Stimulated activated CD8-positive, alpha-beta memory T cell treated with anti-CD3 and anti-CD28 coated beads, Interleukin-4, amount 100 ng/mL, for 24 hours (primary cell): ENCODE measurements around the gene CCNY.
"Not testable (repeated sequence)": the region's sequence is repeated elsewhere in the genome, so short reads cannot be mapped to it uniquely, and the experiment has no call there.

Experiments used
- DNase-seq: peaks from one replicate; pipeline ENCODE4 v3.0.0-alpha.2; 2020; ENCODE audit warnings: low read depth

Gene CCNY

DNA sequence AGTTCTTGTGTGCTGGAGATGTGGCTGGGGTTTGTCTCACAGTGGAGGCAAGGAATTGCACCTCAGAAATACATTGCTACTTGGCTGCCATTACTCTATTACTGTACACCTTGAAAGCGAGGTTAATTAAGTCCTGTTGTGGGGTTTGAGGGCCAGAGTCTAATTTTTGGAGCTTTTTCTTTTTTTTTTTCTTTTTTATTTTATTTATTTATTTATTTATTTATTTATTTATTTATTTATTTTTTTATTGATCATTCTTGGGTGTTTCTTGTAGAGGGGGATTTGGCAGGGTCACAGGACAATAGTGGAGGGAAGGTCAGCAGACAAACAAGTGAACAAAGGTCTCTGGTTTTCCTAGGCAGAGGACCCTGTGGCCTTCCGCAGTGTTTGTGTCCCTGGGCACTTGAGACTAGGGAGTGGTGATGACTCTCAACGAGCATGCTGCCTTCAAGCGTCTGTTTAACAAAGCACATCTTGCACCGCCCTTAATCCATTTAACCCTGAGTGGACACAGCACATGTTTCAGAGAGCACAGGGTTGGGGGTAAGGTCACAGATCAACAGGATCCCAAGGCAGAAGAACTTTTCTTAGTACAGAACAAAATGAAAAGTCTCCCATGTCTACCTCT is 69.8 kb downstream of the CCNY start:
- DNase-seq = not testable (repeated sequence)

DNA sequence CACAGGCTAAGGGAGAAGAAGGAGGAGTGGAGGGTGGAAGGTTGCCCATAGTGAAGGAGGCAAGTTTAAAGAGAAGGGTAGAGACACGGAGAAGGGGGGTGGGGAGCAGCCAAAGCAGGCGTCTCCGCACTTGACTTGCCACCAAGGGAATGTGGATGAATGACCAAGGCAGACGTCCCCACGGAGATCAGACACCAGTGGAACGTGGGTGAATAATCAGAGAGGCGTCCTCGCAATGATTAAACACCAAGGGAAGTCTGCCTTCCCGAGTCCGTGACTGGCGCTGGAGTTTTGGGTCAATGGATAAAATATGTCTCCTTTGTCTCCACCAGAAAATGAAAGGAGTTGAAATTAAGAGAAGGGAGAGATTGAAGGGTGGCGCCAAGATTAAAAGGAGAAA is 71.4 kb downstream of the CCNY start:
- DNase-seq = not testable (repeated sequence)

DNA sequence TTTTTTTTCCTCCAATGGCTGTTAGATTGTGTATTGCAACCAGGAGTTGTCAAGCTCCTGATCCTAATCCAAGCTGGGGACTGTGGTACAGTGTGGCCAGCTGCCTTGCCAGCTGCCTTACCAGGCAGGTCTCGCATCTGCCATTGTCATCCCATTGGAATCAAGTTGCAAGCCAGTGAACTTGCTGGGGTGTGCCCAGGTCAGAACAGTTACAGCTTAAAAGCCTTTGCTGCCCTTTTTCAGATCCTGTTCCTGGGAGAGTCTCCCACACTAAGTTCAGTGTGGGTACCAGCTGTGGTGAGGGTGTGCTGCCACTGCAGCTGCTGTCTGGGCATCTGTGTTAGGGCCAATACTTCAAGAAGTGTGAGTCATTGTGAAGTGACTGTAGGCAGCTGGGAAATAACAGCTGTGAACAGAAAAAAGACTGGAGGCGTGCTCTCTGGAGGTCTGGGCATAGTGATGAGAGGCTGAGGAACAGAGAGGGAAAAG is 72.8 kb downstream of the CCNY start:
- DNase-seq = no peak

DNA sequence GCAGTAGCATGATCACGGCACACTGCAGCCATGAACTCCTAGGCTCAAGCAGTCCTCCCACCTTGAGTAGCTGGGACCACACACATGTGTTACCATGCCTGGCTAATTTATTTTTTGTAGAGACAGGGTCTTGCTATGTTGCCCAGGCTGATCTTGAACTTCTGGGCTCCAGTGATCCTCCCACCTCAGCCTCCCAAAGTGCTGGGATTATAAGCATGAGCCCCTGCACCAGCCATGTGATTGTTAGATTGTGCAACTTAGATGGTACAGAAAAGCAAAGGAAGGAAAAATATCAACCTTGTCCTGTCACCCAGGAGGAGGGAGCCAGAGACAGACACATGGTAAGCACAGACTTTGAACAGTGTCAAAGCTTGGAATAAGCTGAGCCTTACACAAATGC is 73.5 kb downstream of the CCNY start:
- DNase-seq = no peak

DNA sequence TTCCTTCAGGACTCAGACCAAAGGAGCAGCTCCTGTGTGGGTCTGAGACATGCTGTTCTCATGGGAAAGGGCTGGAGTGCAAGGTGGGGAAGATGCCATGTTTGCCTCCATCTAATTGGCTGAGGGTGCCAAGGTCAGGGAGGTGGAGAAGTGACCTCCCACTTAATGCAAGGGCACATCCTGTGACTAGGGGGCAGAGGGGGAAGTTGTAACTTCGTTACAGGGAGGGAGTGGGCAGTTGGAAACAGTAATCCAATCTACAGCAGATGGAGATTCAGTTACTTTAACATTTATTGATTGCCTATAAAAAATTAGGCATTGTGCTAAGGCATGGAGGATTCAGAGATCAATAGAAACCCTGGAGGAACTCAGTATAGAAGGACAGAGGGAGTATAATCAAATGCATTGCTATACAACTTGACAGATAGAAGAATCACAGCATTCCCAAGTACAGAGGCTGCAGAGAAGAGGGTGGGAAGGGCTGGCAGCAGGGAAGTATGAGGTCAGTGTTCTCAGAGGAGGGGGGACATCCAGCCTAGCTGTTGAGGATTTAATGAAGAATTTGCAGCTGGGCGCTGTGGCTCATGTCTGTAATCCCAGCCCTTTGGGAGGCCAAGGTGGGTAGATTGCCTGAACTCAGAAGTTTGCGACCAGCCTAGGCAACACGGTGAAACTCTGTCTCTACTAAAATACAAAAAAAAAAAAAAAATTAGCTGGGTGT is 75.9 kb downstream of the CCNY start:
- no peak for DNase-seq

DNA sequence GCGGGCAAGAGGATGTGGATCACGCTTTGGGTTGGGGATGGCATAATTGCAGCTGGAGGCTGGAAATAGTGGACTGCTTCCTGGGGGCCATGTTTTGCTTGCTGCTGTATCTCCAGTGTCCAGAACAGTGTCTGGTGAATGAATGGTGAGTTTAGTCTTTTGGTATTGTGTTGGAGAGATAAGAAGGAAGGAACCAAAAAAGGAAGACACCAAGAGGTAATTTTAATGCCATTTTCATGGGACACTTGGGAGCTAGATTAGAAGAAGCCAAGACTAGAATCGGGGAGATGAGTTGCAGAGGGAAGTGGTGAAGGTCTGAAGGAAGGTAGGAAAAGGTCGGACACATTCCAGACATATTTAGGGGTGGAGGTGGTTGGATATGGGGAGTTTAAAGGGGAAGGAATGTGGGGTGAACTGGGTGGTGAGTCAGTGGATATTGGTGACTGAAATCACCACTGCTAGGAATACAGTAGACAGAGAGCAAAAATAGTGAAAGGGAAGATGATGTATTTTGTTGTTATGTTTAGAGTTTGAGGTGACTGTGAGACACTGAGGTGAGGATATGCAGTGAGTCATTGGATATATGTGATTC is 76.7 kb downstream of the CCNY start:
- no peak for DNase-seq

DNA sequence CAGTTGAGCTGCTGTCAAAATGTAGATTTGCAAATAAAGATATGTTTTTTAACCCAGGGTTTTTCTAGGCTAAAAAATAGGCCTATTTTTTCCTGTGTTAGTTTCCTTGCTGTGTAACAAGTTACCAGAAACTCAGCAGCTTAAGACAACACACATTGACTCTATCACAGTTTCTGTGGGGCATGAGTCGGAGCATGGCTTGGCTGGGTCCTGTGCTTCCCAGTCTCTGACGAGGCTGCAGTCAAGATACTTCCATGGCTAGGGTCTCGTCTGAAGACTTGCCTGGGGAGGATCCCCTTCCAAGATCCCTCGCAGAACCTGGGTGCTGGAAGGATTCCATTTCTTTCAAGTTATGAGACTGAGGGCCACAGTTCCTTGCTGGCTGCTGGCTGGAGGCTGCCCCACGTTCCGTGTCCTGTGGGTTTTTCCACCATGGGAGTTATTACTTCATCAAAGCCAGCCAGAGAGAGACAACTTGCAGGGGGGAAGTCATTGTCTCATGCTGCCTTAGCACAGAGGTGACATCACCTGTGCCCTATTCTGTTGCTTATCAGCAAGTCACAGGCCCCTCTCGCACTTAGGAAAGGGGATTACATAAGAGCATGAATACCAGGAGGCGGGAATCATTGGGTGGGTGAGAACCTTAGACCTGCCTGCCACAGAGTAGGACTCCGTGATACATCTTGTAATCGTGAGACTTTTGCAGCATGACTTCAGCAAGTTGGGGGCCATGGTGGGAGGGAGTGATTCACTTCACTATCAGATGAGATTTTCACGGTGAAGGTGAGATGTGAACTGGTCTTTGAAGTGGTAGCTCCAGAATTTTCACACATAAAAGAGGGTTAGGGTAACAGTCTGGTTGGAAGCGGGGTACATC is 77.9 kb downstream of the CCNY start:
- peak; percentile 17 for DNase-seq

DNA sequence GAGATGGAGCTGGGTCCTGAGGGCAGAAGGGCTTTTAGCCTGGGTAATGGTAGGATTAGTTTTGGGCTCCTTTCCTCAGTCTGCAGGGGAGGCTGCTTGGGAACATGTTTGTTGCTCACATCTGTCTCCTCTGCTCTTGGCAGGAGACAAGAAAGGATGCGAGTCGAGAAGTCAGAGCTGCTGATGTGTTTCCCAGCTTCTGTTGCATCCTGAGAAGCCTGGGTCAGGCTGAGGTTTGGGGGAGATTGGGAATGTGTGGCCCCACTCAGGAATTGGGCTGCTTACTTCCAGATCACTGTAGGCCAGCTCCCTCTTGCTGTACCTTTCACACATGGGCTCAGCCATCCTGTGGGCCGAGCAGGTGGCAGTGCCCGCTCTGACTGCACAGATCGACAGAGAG is 79.2 kb downstream of the CCNY start:
- DNase-seq = no peak

DNA sequence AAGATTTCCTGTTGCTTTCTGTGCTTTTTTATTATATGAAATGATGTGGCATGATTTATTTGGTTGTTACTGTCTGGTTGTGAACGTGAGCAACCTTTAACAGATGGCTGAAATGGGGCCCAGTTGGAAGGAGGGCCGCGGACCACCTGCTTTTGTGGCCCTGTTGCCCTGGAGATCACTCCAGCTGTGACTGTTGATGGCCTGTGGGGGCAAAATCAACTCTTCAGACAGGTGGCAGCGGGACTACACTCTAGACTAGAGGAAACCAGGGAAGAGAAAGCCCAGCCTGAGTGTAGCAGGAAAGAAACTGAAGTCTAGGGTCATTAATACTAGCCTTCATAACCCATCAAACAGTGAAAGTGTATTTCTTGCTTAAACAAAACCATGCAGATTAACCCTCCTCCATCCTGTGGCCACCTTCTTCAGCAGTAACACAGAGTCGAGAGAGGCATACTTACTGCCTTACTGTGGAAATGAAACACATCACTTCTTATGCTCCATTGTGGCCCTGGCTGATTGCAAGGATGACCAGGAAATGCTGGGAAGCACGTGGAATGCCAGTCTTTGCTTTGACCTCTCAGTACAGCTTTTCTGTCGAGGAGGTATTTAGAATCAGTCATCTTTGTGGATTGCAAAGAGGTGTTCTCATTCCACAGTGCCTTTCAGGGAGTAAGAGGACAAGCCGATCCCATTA is 80.5 kb downstream of the CCNY start:
- no peak for DNase-seq

DNA sequence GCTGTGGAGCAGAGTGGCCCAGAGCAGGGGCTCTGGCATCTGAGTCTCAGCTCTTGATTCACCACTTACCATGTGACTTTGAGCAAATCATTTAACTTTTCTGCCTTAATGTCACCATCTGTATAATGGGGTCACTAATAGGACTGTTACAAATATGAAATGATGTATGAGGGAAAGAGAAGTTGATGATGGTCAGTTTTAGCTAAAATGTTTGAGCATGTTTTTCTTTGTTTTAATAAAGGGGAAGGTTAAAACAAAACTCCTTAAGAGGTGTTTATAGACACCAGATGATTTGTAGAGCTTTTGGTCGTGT is 81.0 kb downstream of the CCNY start:
- DNase-seq = no peak

DNA sequence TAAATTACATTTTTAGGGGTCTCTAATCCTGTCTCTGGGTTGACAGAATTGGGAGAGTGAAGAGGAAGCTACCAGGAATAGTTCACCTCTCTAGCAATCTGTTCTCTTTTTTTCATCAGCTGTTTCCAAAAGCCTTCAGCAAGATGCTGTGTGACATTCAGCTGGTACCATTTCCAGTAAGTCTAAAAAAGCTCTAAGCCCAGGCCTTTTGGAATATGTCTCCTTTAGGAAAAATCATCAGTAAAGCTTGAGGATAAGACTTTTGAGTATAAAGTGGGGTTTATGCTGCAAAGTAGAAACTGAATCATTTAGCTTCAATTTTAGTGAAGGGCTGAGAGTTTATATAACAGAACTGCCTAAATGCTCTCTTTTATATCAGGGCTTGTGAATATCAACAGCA is 81.5 kb downstream of the CCNY start:
- DNase-seq = no peak

DNA sequence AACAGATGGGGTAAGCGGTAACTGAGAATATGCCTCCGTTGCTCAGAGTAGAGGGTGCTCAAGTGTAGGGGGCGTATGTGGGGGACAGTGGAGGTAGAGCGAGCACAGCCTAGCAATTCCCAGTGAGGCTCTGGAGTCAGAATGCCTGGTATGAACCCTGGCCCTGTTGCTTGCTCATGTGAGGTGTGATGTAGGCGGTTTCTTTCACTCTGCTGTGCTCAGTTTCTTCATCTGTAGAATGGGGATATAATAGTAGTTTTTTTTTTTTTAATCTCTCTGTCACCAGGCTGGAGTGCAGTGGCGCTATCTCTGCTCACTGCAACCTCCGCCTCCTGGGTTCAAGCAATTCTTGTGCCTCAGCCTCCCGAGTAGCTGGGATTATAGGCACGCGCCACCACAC is 82.3 kb downstream of the CCNY start:
- DNase-seq = not testable (repeated sequence)

DNA sequence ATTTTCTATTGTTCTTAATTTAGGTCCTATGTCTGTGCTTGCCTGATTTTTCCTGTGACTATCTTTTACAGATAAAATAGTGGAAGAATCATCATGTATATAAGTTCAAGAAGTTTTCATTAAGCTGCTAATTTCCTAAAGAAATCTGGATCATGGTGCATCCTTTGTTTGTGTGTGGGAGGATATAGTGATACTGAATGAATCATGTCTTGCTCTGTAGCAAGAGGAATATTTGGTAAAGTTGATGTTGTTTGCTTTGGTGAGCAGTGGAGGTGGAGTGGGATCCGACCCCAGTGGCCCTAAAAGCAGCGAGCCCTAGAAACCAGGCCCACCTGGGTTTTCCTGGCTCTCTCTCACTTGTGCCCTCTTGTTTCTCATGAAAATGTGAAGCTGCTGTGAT is 83.7 kb downstream of the CCNY start:
- no peak for DNase-seq

DNA sequence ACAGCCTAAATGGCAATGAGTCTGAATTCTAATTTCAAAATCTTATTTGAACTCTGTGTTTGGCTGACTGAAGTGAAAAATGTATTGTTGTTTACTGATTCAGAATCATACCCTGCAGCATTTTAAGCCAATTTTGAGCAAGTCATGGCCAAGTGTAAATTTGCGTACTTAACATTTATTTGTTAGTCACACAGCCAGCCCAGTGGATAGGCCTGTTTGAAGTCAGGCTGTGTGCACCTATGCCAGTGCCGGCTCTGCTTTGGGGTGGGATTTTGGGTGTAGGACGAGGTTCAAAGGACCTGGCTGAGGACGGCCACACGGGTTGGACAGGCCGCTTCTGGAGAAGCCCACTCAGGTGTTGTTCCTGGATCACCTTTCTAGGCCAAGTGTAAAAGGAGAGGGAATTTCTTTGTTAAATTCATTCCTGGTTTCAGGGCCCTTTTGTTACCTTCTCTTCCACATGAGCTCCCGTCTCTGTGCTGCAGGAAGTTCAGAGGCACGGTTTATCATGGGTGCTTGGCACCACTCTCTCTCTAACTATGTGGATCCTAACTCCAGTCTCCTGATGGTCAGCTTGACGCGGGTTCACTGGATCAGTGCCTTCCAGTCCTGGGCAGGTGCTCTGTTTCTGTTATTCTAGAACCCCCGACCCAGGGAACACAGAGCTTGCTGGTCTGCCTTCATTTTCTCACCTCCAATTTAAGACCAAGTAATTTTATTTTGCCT is 84.7 kb downstream of the CCNY start:
- no peak for DNase-seq

DNA sequence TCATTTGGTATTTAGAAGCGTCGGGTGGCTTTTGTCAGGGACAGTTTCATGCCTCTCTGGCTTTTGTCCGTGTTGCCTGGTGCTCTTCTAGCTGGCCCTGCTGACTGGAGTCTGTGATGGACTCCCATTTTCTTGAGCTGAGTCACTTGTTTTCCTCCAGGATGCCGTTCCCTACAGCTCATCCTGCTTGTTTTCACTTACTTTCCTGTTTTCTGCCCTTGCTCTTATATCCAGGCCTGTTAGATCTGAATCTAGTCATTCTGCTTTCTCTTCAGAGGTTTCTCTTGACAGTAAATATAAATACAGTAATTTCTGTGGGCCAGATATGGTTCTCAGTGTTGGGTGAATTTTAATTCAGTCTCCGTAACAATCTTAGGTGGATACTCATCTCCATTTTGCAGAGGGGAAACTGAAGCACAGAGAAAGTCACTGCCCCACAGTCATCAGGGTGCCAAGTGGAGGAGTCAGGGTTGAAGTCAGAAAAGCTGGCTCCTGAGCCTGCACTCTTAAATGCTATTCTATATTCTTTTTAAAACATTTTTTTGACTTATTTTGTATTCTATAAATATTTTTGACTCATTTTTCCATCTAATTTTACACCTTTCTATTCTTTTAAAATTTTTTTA is 85.4 kb downstream of the CCNY start:
- DNase-seq = no peak

DNA sequence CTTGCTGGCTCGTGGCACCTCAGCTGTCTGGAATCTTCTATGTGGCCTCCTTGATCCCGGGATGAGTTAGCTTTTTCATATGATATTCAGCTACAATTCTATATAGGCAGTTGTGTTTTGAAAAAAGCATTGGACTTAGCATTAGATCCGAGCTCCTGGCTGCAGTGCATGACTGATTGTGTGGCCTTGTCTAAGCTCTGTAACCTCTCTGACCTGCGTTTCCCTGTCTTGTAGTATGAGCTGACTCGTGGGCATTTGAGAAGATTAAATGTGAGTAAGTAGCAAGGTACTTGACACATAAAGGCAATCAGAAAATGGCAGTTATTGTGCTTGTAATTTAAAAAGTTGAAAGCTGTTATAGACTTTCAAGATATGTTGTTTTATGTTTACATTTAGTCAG is 85.9 kb downstream of the CCNY start:
- no peak for DNase-seq

DNA sequence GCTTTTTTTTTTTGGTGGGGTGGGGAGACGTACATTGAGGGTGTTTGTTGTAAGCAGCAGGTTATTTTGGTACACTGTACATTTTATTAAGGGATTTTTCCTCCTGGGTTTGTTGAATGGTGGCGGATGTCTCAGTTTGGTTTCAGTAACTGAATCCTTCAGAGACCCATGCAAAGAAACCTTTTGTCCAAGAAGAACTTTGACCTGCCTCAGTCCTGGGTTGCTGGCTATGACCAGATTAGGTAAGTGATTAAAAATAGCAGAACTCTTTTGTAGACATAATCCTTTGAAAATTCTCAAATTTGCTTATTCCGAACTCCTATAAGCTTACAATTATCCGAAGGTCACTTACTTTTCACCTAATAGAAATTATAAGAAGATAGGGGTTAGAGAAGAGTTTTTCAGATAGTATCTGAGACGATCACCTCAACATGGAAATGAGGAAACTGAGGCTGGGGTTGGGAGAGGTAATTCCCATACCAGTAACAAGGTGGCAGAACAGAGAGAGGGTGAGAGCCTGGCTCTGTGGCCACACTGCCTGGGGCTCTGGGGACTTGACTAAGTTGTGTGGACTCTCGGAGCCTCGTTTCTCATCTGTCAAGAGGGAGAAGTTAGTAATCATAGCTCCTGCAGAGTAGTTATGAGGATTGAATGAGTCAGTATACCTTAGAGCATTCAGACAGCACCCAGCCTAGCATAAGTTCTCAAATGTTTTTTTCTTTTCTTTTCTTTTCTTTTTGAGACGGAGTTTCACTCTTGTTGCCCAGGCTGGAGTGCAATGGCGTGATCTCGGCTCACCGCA is 87.4 kb downstream of the CCNY start:
- DNase-seq = no peak

DNA sequence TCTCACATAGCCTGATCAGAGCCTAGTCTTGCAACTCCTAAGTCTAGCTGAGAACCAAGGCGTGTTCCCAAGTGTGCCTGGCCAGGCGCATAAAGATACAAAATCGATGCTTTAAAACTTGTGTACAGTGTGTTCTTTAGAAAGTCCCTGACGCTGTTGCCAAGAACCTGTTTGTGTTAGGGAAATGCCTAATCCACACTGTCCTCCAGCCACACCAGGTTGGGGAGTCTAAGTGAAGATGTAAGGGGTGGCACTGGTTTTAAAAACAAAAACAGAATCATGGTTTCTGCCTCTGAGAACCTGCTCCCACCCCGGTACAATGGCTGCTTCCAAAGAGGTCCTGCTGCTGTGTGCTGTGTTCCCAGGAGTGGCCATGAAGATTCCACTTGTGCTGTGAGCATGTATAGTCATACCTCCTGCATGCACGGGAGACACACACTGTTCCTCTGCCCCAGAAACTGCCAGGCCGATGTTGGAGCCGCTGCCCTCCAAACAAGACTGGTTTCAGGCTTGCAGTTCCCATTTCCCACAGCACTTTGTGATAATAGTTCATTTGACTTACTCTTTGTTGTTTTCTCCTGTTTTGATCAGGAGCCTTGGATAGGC is 88.5 kb downstream of the CCNY start:
- no peak for DNase-seq

DNA sequence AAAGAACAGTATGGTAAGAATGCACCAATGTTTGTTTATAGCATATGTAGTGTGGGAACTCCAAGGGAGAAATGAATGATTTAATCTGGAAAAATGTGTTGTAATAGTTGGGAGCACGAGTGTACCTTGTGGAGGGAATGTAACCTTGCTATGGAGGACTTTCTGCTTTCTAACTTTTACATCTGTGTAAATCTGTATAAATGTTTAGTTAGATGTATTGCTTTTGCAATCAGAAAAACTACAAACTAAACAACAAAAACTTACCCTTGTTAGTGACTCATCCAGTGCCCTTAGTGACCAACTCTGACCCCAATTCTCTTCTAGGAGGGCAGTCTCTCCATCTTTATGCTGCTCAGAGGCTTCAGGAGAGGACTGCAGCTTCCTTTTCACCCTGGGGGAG is 89.3 kb downstream of the CCNY start:
- no peak for DNase-seq

DNA sequence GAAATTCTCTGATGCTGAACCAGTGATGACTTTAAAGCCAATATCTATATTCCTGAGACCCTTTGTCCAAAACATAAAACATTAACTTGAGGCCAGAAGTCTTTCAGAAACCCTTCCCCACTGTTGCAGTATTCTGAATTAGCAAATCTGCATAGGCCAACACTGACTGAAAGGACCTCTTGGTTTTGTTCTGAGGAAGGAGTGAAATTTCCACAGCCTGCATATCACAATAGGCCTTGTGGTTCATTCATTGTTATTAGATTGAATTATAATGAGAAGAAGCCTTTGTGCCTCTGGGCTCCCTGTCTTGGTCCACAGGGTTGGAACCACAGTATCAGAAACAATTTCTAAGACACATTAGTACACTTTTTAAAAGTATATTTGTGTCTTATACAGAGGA is 90.3 kb downstream of the CCNY start:
- DNase-seq = no peak
